WTC11 (cell line): Measurements from ENCODE around the gene DKC1. TPM values are rescaled to one million over a fixed set of nuclear protein-coding genes. Genes with fewer than 3 reads are reported as not detected.

Experiments used
- ATAC-seq: fragments of 200-7000 bp; cut with Tn5 transposase; 2 replicates; pipeline ENCODE4 v1.10.0; 2021; ENCODE audit warnings: mild to moderate bottlenecking, moderate library complexity
- CTCF ChIA-PET: fragments of 300-600 bp; sonication (Branson Sonifier 250); formaldehyde crosslinking; loops from one replicate; lab custom pipeline; 2021; ENCODE audit warnings: antibody characterized with exemption; lab: Charles Lee
- POLR2A ChIA-PET: fragments of 350-600 bp; sonication (Branson Sonifier 250); formaldehyde crosslinking; loops from one replicate; lab custom pipeline; 2021; ENCODE audit warnings: antibody characterized with exemption; lab: Charles Lee
- DNase-seq: peaks from one replicate; pipeline ENCODE4 v3.0.0; 2021; ENCODE audit warnings: low spot score
- H3K27ac Mint-ChIP-seq: 2 replicates; pipeline ENCODE4 v1.8.0; 2021; ENCODE audit warnings: mixed read lengths
- H3K27me3 Mint-ChIP-seq: 2 replicates; pipeline ENCODE4 v1.8.0; 2021; ENCODE audit warnings: low read depth, mild to moderate bottlenecking, moderate library complexity, mixed read lengths
- H3K36me3 Mint-ChIP-seq: 2 replicates; pipeline ENCODE4 v1.8.0; 2021; ENCODE audit warnings: mixed read lengths
- H3K4me1 Mint-ChIP-seq: 2 replicates; pipeline ENCODE4 v1.8.0; 2022; ENCODE audit warnings: mixed read lengths
- H3K4me3 Mint-ChIP-seq: 2 replicates; pipeline ENCODE4 v1.8.0; 2021; ENCODE audit warnings: mild to moderate bottlenecking, moderate library complexity, mixed read lengths
- H3K9me3 Mint-ChIP-seq: 2 replicates; pipeline ENCODE4 v1.8.0; 2021; ENCODE audit warnings: mixed read lengths
- CTCF ChIP-seq: fragments of 200-600 bp; IDR thresholded peaks from 2 replicates; pipeline ENCODE4 v1.8.0; 2022; ENCODE audit warnings: antibody characterized with exemption
- FOXJ3 ChIP-seq: sonication (generic); formaldehyde crosslinking; IDR thresholded peaks from 2 replicates; pipeline ENCODE4 v1.9.0; 2021; ENCODE audit warnings: missing genetic modification reagents, mild to moderate bottlenecking, borderline replicate concordance
- FOXP1 ChIP-seq: sonication (generic); formaldehyde crosslinking; IDR thresholded peaks from 2 replicates; pipeline ENCODE4 v1.8.0; 2022; ENCODE audit warnings: missing genetic modification reagents, mild to moderate bottlenecking, moderate library complexity, borderline replicate concordance
- FOXP4 ChIP-seq: sonication (generic); formaldehyde crosslinking; IDR thresholded peaks from 2 replicates; pipeline ENCODE4 v1.8.0; 2022; ENCODE audit warnings: mild to moderate bottlenecking, missing genetic modification reagents
- KAT7 ChIP-seq: sonication (generic); formaldehyde crosslinking; IDR thresholded peaks from 2 replicates; pipeline ENCODE4 v1.8.1; 2023; ENCODE audit warnings: missing genetic modification reagents, mild to moderate bottlenecking, borderline replicate concordance
- NFATC4 ChIP-seq: fragments of 250-450 bp; sonication (Bioruptor Pico); IDR thresholded peaks from 2 replicates; pipeline ENCODE4 v1.9.0; 2021; ENCODE audit warnings: mild to moderate bottlenecking
- NFYB ChIP-seq: sonication (generic); formaldehyde crosslinking; conservative IDR thresholded peaks from 2 replicates; pipeline ENCODE4 v1.8.0; 2022; ENCODE audit warnings: low read depth, missing genetic modification reagents
- NR1H2 ChIP-seq: sonication (generic); formaldehyde crosslinking; IDR thresholded peaks from 2 replicates; pipeline ENCODE4 v1.9.0; 2021; ENCODE audit warnings: mild to moderate bottlenecking, moderate library complexity, missing genetic modification reagents
- SMAD3 ChIP-seq: sonication (generic); formaldehyde crosslinking; IDR thresholded peaks from 2 replicates; pipeline ENCODE4 v1.8.0; 2022; ENCODE audit warnings: missing genetic modification reagents, mild to moderate bottlenecking, borderline replicate concordance
- STAT6 ChIP-seq: sonication (generic); formaldehyde crosslinking; conservative IDR thresholded peaks from 2 replicates; pipeline ENCODE4 v1.8.1; 2023; ENCODE audit warnings: mild to moderate bottlenecking, low read depth, missing genetic modification reagents, moderate library complexity
- USF2 ChIP-seq: sonication (generic); formaldehyde crosslinking; IDR thresholded peaks from 2 replicates; pipeline ENCODE4 v1.8.1; 2023; ENCODE audit warnings: mild to moderate bottlenecking, missing genetic modification reagents, moderate library complexity
- ZNF121 ChIP-seq: sonication (generic); formaldehyde crosslinking; IDR thresholded peaks from 2 replicates; pipeline ENCODE4 v1.8.0; 2023; ENCODE audit warnings: missing genetic modification reagents
- ZNF281 ChIP-seq: sonication (generic); formaldehyde crosslinking; IDR thresholded peaks from 2 replicates; pipeline ENCODE4 v1.8.0; 2023; ENCODE audit warnings: mild to moderate bottlenecking, missing genetic modification reagents
- ZNF317 ChIP-seq: sonication (generic); formaldehyde crosslinking; IDR thresholded peaks from 2 replicates; pipeline ENCODE4 v1.8.1; 2023; ENCODE audit warnings: low read depth, mild to moderate bottlenecking, moderate library complexity, missing genetic modification reagents, borderline replicate concordance
- total RNA-seq: library from RNA; stranded (reverse); gene quantifications from 3 replicates; pipeline ENCODE4 v1.2.3, GENCODE V29; 2021

Gene DKC1
- total RNA-seq, 1 experiment from 2014 or later, result 123 TPM

- no peaks in the 10 kb centered on the region for H3K9me3 Mint-ChIP-seq
- no peak overlapping the region for H3K27ac Mint-ChIP-seq
- ATAC-seq, result no peak
- H3K27me3 Mint-ChIP-seq, result no peaks in the 10 kb centered on the region
- TF ChIP-seq STAT6, result no peak
- no peak for TF ChIP-seq ZNF317 (CRISPR knock-in tag)
- no peak for TF ChIP-seq NFATC4 (CRISPR knock-in tag)
- TF ChIP-seq SMAD3 (CRISPR knock-in tag), result no peak
- ChIA-PET POLR2A (no interaction called here), CTCF (interaction anchor here (1.1 kb wide), 1 partner anchor 17 kb away, joined by 5 read pairs; no protein-coding TSS in a partner anchor)
- no peaks in the 10 kb centered on the region for H3K36me3 Mint-ChIP-seq
- H3K4me1 Mint-ChIP-seq, result peaks cover 12% of the 10 kb centered on the region
- no peak overlapping the region for H3K4me3 Mint-ChIP-seq
- no peak for DNase-seq
These were observed 30.8 kb upstream of the DKC1 start for GRCh38 chrX:154731881-154732280.

- TF ChIP-seq NFYB (CRISPR knock-in tag) (no peak), ZNF281 (CRISPR knock-in tag) (no peak), FOXP4 (CRISPR knock-in tag) (no peak), FOXP1 (no peak), KAT7 (CRISPR knock-in tag) (no peak), NFATC4 (CRISPR knock-in tag) (no peak), FOXJ3 (CRISPR knock-in tag) (no peak), NR1H2 (CRISPR knock-in tag) (no peak), CTCF (no peak), USF2 (no peak), ZNF121 (CRISPR knock-in tag) (no peak)
- H3K27me3 Mint-ChIP-seq, result no peaks in the 10 kb centered on the region; the same call in 1 of the 2 replicates
- H3K27ac Mint-ChIP-seq, result no peak overlapping the region
- no peaks in the 10 kb centered on the region for H3K9me3 Mint-ChIP-seq
- POLR2A ChIA-PET, result no interaction called here
- no peak for DNase-seq
- H3K4me3 Mint-ChIP-seq, result no peak overlapping the region
- peaks cover 12% of the 10 kb centered on the region for H3K4me1 Mint-ChIP-seq
- no peaks in the 10 kb centered on the region for H3K36me3 Mint-ChIP-seq
- ATAC-seq, result no peak
- CTCF ChIA-PET, result interaction anchor here (1.1 kb wide), 1 partner anchor 16 kb away, joined by 5 read pairs; no protein-coding TSS in a partner anchor
These were observed 30.1 kb upstream of the DKC1 start for GRCh38 chrX:154732421-154733065.
